Astrocyte of the cerebellum (primary cell): ENCODE data around the gene LGALS4.
"Not testable (repeated sequence)": the region's sequence is repeated elsewhere in the genome, so short reads cannot be mapped to it uniquely, and the experiment has no call there.

ENCODE experiments used
- DNase-seq: peaks from one replicate; pipeline ENCODE4 v3.0.0-alpha.2; 2011; ENCODE audit warnings: low read depth
- H3K4me3 ChIP-seq: 2 replicates; pipeline ENCODE4 v1.5.1; 2011; ENCODE audit warnings: mild to moderate bottlenecking, low read depth, low read length, moderate library complexity
- in situ Hi-C: cut with HindIII; loops from 2 replicates; pipeline ENCODE4 v1.10.0; 2017; ENCODE audit warnings: low sequenced_read_pairs
- TF ChIP-seq, protein P1 (sequence below): IDR thresholded peaks from 2 replicates; pipeline ENCODE4 v1.5.1; 2012; ENCODE audit warnings: low read length, low read depth, moderate library complexity, mild to moderate bottlenecking; ENCODE audit errors: missing control alignments

The LGALS4 gene

GRCh38 chr19:38793177-38793576, 19.6 kb downstream of the LGALS4 start:
- no peak overlapping the region for H3K4me3 ChIP-seq
- in situ Hi-C loops: no loop called here
- TF ChIP-seq, protein P1, sequence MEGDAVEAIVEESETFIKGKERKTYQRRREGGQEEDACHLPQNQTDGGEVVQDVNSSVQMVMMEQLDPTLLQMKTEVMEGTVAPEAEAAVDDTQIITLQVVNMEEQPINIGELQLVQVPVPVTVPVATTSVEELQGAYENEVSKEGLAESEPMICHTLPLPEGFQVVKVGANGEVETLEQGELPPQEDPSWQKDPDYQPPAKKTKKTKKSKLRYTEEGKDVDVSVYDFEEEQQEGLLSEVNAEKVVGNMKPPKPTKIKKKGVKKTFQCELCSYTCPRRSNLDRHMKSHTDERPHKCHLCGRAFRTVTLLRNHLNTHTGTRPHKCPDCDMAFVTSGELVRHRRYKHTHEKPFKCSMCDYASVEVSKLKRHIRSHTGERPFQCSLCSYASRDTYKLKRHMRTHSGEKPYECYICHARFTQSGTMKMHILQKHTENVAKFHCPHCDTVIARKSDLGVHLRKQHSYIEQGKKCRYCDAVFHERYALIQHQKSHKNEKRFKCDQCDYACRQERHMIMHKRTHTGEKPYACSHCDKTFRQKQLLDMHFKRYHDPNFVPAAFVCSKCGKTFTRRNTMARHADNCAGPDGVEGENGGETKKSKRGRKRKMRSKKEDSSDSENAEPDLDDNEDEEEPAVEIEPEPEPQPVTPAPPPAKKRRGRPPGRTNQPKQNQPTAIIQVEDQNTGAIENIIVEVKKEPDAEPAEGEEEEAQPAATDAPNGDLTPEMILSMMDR: no peak
- no peak for DNase-seq

GRCh38 chr19:38792250-38793111, 20.3 kb downstream of the LGALS4 start:
- in situ Hi-C loops: no loop called here
- H3K4me3 ChIP-seq: no peak overlapping the region
- TF ChIP-seq, protein P1: peak; percentile 22
- no peak for DNase-seq

DNA sequence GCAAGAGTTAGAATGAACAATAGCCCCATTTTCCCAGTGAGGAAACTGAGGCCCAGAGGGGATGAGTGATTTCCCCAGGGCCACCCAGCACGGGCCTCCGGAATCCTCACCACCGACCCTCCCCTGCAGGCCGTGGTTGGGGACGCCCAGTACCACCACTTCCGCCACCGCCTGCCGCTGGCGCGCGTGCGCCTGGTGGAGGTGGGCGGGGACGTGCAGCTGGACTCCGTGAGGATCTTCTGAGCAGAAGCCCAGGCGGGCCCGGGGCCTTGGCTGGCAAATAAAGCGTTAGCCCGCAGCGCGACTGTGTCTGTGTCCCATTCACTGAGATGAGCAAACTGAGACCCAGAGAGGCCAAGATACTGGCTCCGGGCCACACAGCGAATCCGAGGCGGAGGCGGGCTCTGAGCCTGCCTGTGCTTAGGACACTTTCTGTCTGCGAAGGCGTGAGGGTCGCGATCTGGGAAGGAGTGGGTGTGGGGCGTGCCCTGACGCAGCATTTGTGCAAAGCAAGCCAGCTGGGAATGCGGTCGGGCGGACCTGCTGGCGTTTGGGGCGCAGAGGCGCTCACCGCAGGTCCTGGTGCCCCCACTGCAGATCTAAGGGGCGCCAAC, 21.2 kb downstream of the LGALS4 start:
- H3K4me3 ChIP-seq, DNase-seq, in situ Hi-C loops: not testable (repeated sequence)

DNA sequence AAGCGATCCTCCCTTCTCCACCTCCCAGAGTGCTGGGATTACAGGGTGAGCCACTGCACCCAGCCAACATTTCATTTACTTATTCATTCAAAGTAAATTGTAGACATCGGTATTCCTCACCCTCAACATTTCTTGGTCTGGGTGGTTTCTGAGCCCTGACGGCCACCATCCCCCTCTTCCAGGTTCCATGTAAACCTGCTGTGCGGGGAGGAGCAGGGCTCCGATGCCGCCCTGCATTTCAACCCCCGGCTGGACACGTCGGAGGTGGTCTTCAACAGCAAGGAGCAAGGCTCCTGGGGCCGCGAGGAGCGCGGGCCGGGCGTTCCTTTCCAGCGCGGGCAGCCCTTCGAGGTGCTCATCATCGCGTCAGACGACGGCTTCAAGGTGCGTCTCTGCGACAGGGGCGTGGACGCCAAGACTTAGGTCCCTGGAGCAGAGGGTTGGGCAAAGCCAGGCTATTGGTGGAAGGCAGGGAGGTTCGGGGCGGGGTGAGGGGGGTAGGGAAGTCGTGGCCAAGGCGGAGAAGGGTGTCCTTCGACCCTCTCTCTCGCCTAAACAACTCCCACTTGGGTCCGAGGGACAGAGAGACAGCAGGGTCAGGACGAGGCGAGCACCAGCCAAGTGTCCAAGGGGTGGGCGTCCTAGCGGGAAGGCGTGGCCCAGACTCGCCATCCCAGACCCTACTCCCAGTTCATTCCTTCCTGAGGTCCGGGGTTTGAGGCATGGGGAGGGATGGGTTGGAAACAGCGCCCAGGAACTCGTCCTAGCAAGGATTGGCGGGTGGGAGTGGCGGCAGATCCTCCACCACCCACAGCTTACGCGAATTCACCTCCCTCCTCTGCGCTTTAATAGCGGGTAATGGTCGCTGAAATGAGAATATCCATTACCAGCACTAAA, 22.0 kb downstream of the LGALS4 start:
- DNase-seq, H3K4me3 ChIP-seq, in situ Hi-C loops: not testable (repeated sequence)

GRCh38 chr19:38788478-38789243, 24.1 kb downstream of the LGALS4 start, which contains the start of gene LGALS7B:
LGALS7B (plus strand) TSS chr19:38789200; CDS start chr19:38789227, 27 bp downstream.
- in situ Hi-C loops: no loop called here
- TF ChIP-seq, protein P1: no peak
- H3K4me3 ChIP-seq: no peak within 1 kb of the TSS
- DNase-seq: no peak

GRCh38 chr19:38786572-38787265, 26.0 kb downstream of the LGALS4 start:
- DNase-seq: no peak
- TF ChIP-seq, protein P1: no peak
- H3K4me3 ChIP-seq: no peak overlapping the region
- in situ Hi-C loops: no loop called here

- in situ Hi-C loops, DNase-seq, H3K4me3 ChIP-seq: not testable (repeated sequence)
Observed at GRCh38 chr19:38786061-38786460, 26.7 kb downstream of the LGALS4 start.
